ENCODE results near the gene HGD. TPM values are rescaled to one million over a fixed set of nuclear protein-coding genes. Genes with fewer than 3 reads are reported as not detected.

HGD gene
- polyA plus RNA-seq, 3 donors, result 0.29 to 0.38 TPM; not detected in 1

GRCh38 chr3:120652281-120652680 is 29.8 kb downstream of the HGD start:
- H3K4me1 Mint-ChIP-seq, result no peaks in the 10 kb centered on the region
- Histone ChIP-seq H3K4me2 (replicated peaks; ENCODE audit: extremely low read depth, low read length, poor library complexity, severe bottlenecking) (no peak overlapping the region), H2AFZ (ENCODE audit: insufficient read depth, low read depth, low read length, poor library complexity, severe bottlenecking) (no peak overlapping the region), H3K79me2 (ENCODE audit: insufficient read depth, low read length) (no peaks in the 10 kb centered on the region), H3K4me3 (replicated peaks in 1 of 3; ENCODE audit: low read depth in 2 of 3, low read length in 3 of 3) (no peak overlapping the region), H3K9me3 (replicated peaks in 1 of 2; ENCODE audit: control insufficient read depth in 1 of 2, insufficient read depth in 1 of 2, low read length in 2 of 2) (no peaks in the 10 kb centered on the region), H3K36me3 (replicated peaks in 1 of 2; ENCODE audit: control insufficient read depth in 1 of 2, insufficient read depth in 2 of 2, low read length in 2 of 2) (no peaks in the 10 kb centered on the region), H3K4me1 (ENCODE audit: control insufficient read depth in 1 of 2, insufficient read depth in 2 of 2, low read length in 2 of 2) (no peaks in the 10 kb centered on the region), H3K27me3 (ENCODE audit: control insufficient read depth in 2 of 2, insufficient read depth in 2 of 2, low read length in 2 of 2) (no peaks in the 10 kb centered on the region), H3K27ac (ENCODE audit: low read depth in 1 of 2, low read length in 2 of 2) (no peak overlapping the region), H4K20me1 (ENCODE audit: insufficient read depth, low read length) (no peaks in the 10 kb centered on the region), H3K9ac (ENCODE audit: insufficient read depth, low read length, poor library complexity, severe bottlenecking) (no peak overlapping the region)
- no peak overlapping the region for H3K4me3 Mint-ChIP-seq
- no peak for TF ChIP-seq CTCF (IDR thresholded peaks at IDR 0.05)
- intact Hi-C loops (cut with micrococcal nuclease), result no loop called here
- peaks cover 0 to 1% (median 0%) of the 10 kb centered on the region in 7 donors for H3K9me3 Mint-ChIP-seq
- DNase-seq, result no peak
- no CpG with 5 or more reads among the region's 3 CpGs for WGBS (ENCODE audit: insufficient coverage)
- H3K36me3 Mint-ChIP-seq, result no peaks in the 10 kb centered on the region
- H3K27me3 Mint-ChIP-seq (ENCODE audit: low read depth in 3 of 3), result peaks cover 0 to 1% (median 0%) of the 10 kb centered on the region in 3 donors
- no peak overlapping the region for H3K27ac Mint-ChIP-seq

- H3K4me1 Mint-ChIP-seq, result no peaks in the 10 kb centered on the region
- 100% methylated on average over 1 of the region's 2 CpGs for WGBS (ENCODE audit: insufficient coverage)
These were observed 31.7 kb downstream of the HGD start for GRCh38 chr3:120650311-120650710.

More at GRCh38 chr3:120650311-120650710, 31.7 kb downstream of the HGD start:
- no peak overlapping the region for H3K9ac ChIP-seq (ENCODE audit: insufficient read depth, low read length, poor library complexity, severe bottlenecking)
- Mint-ChIP-seq H3K36me3 (no peaks in the 10 kb centered on the region), H3K27ac (peak overlapping the region in 1 of 7 donors; percentile 20), H3K4me3 (no peak overlapping the region), H3K27me3 (ENCODE audit: low read depth in 3 of 3) (peaks cover 0 to 1% (median 0%) of the 10 kb centered on the region in 3 donors), H3K9me3 (no peaks in the 10 kb centered on the region)
- H3K4me2 ChIP-seq (replicated peaks; ENCODE audit: extremely low read depth, low read length, poor library complexity, severe bottlenecking), result no peak overlapping the region
- no peaks in the 10 kb centered on the region for H3K27me3 ChIP-seq (ENCODE audit: control insufficient read depth in 2 of 2, insufficient read depth in 2 of 2, low read length in 2 of 2)
- no peaks in the 10 kb centered on the region for H4K20me1 ChIP-seq (ENCODE audit: insufficient read depth, low read length)
- H3K27ac ChIP-seq (ENCODE audit: low read depth in 1 of 2, low read length in 2 of 2), result no peak overlapping the region
- no peak for DNase-seq
- H3K79me2 ChIP-seq (ENCODE audit: insufficient read depth, low read length), result no peaks in the 10 kb centered on the region
- intact Hi-C loops (cut with micrococcal nuclease), result no loop called here
- no peak overlapping the region for H2AFZ ChIP-seq (ENCODE audit: insufficient read depth, low read depth, low read length, poor library complexity, severe bottlenecking)
- no peak overlapping the region for H3K4me3 ChIP-seq (replicated peaks in 1 of 3; ENCODE audit: low read depth in 2 of 3, low read length in 3 of 3)
- H3K4me1 ChIP-seq (ENCODE audit: control insufficient read depth in 1 of 2, insufficient read depth in 2 of 2, low read length in 2 of 2), result no peaks in the 10 kb centered on the region
- TF ChIP-seq CTCF (IDR thresholded peaks at IDR 0.05), result no peak
- no peaks in the 10 kb centered on the region for H3K36me3 ChIP-seq (replicated peaks in 1 of 2; ENCODE audit: control insufficient read depth in 1 of 2, insufficient read depth in 2 of 2, low read length in 2 of 2)
- no peaks in the 10 kb centered on the region for H3K9me3 ChIP-seq (replicated peaks in 1 of 2; ENCODE audit: control insufficient read depth in 1 of 2, insufficient read depth in 1 of 2, low read length in 2 of 2)

Measured in CD14-positive monocyte (primary cell).